Stimulated activated CD8-positive, alpha-beta memory T cell treated with anti-CD3 and anti-CD28 coated beads, Interleukin-15, amount 100 ng/mL, for 1 hour (primary cell): Measurements from ENCODE around the gene SREBF2.

Experiments
- DNase-seq: peaks from one replicate; pipeline ENCODE4 v3.0.0-alpha.2; 2020; ENCODE audit warnings: low read depth

SREBF2 gene

GRCh38 chr22:41832553-41833368 is at the start of gene SREBF2:
Gene SREBF2 (plus strand): TSS chr22:41833105. CDS start chr22:41833271, 166 bp downstream.
- peak; percentile 97 for DNase-seq

GRCh38 chr22:41787331-41787730 is 45.6 kb upstream of the SREBF2 start:
- DNase-seq, result no peak

- no peak for DNase-seq
Observed at GRCh38 chr22:41793871-41794270, 39.0 kb upstream of the SREBF2 start.

- DNase-seq, result no peak
Observed at GRCh38 chr22:41798736-41799135, 34.2 kb upstream of the SREBF2 start.

GRCh38 chr22:41799486-41800347 is 33.2 kb upstream of the SREBF2 start:
- DNase-seq, result no peak

GRCh38 chr22:41800348-41801146 is 32.4 kb upstream of the SREBF2 start, which contains the start of gene CCDC134:
Gene CCDC134 (plus strand): TSS chr22:41800679. CDS start chr22:41808891, 8,212 bp downstream.
- DNase-seq, result peak; percentile 77

- no peak for DNase-seq
Observed at GRCh38 chr22:41801147-41801819, 31.6 kb upstream of the SREBF2 start.

GRCh38 chr22:41801886-41802285 is 31.0 kb upstream of the SREBF2 start:
- no peak for DNase-seq

- no peak for DNase-seq
Observed at GRCh38 chr22:41805639-41806038, 27.3 kb upstream of the SREBF2 start.

GRCh38 chr22:41808400-41808799 is 24.5 kb upstream of the SREBF2 start:
- no peak for DNase-seq

- DNase-seq, result no peak
Observed at GRCh38 chr22:41810022-41810421, 22.9 kb upstream of the SREBF2 start.

GRCh38 chr22:41812805-41813545 is 19.9 kb upstream of the SREBF2 start:
- DNase-seq, result no peak

GRCh38 chr22:41813726-41814410 is 19.0 kb upstream of the SREBF2 start:
- no peak for DNase-seq

GRCh38 chr22:41815716-41816115 is 17.2 kb upstream of the SREBF2 start:
- DNase-seq, result no peak

- DNase-seq, result no peak
Observed at GRCh38 chr22:41816241-41816640, 16.7 kb upstream of the SREBF2 start.

GRCh38 chr22:41816871-41817270 is 16.0 kb upstream of the SREBF2 start:
- DNase-seq, result no peak

GRCh38 chr22:41818011-41818410 is 14.9 kb upstream of the SREBF2 start:
- DNase-seq, result no peak

- DNase-seq, result no peak
Observed at GRCh38 chr22:41818596-41818995, 14.3 kb upstream of the SREBF2 start.

- no peak for DNase-seq
Observed at GRCh38 chr22:41819257-41819656, 13.6 kb upstream of the SREBF2 start.

GRCh38 chr22:41820447-41820846 is 12.5 kb upstream of the SREBF2 start:
- no peak for DNase-seq
